HG02610 (cell line): ENCODE measurements around the gene GPR146.

Experiments
- ATAC-seq: cut with Tn5 transposase; IDR thresholded peaks from one replicate; pipeline ENCODE4 v1.9.1; 2021; ENCODE audit warnings: mild to moderate bottlenecking, moderate library complexity; ENCODE audit not compliant: unreplicated experiment

GPR146 gene

GRCh38 chr7:1090686-1091643, 46.6 kb downstream of the GPR146 start:
- no peak for ATAC-seq

- ATAC-seq, result no peak
Observed at GRCh38 chr7:1091644-1092027, 47.3 kb downstream of the GPR146 start.

GRCh38 chr7:1092161-1092632, 47.9 kb downstream of the GPR146 start:
- no peak for ATAC-seq

GRCh38 chr7:1092806-1093501, 48.6 kb downstream of the GPR146 start:
- no peak for ATAC-seq

- ATAC-seq, result no peak
Observed at GRCh38 chr7:1093502-1093843, 49.1 kb downstream of the GPR146 start.

GRCh38 chr7:1093916-1094508, 49.7 kb downstream of the GPR146 start:
- ATAC-seq, result no peak

GRCh38 chr7:1094870-1095269, 50.5 kb downstream of the GPR146 start:
- no peak for ATAC-seq

GRCh38 chr7:1095621-1096155, 51.3 kb downstream of the GPR146 start:
- no peak for ATAC-seq

GRCh38 chr7:1096156-1097119, 52.1 kb downstream of the GPR146 start:
- no peak for ATAC-seq

- no peak for ATAC-seq
Observed at GRCh38 chr7:1097120-1097504, 52.8 kb downstream of the GPR146 start.

GRCh38 chr7:1098243-1099153, 54.2 kb downstream of the GPR146 start:
- no peak for ATAC-seq

- no peak for ATAC-seq
Observed at GRCh38 chr7:1099154-1099542, 54.8 kb downstream of the GPR146 start.

GRCh38 chr7:1099637-1100036, 55.3 kb downstream of the GPR146 start:
- no peak for ATAC-seq

GRCh38 chr7:1100386-1100785, 56.0 kb downstream of the GPR146 start:
- ATAC-seq, result no peak

GRCh38 chr7:1100834-1101562, 56.7 kb downstream of the GPR146 start:
- ATAC-seq, result no peak

- no peak for ATAC-seq
Observed at GRCh38 chr7:1101563-1102431, 57.5 kb downstream of the GPR146 start.

GRCh38 chr7:1103009-1103788, 58.9 kb downstream of the GPR146 start:
- peak; percentile 58 for ATAC-seq
